Measurements from ENCODE around the gene KCTD12.

Gene KCTD12

GRCh38 chr13:76886005-76886291, 257 bp downstream of the KCTD12 start:
- no peak for DNase-seq

- DNase-seq: peak; percentile 24 to 46
Measured at GRCh38 chr13:76885203-76886004, 801 bp downstream of the KCTD12 start.

GRCh38 chr13:76884907-76885202, 1.4 kb downstream of the KCTD12 start:
- no peak for DNase-seq

- DNase-seq: no peak
Measured at GRCh38 chr13:76884186-76884906, 1.9 kb downstream of the KCTD12 start.

- no peak for DNase-seq
Measured at GRCh38 chr13:76883236-76883635, 3.0 kb downstream of the KCTD12 start.

GRCh38 chr13:76882431-76882830, 3.8 kb downstream of the KCTD12 start:
- DNase-seq: no peak

DNA sequence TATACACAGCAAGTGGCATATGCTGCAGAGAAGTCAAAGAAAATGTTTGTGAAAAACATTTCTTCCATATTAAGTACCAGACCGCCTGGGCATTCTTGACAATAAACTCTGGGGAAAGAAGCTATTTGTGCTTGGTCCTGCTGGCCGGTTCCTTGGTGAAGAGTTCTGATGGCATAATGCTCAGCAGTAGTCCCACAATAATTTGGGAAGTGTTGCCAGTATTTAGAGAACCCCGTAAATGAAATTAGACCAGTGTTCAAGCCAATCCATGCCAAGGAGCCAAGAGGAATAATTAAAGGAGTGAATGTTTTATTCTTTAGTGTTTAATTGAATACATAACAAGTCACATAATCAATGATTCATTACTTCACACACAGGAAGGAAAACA, 6.3 kb downstream of the KCTD12 start:
- DNase-seq: no peak

DNA sequence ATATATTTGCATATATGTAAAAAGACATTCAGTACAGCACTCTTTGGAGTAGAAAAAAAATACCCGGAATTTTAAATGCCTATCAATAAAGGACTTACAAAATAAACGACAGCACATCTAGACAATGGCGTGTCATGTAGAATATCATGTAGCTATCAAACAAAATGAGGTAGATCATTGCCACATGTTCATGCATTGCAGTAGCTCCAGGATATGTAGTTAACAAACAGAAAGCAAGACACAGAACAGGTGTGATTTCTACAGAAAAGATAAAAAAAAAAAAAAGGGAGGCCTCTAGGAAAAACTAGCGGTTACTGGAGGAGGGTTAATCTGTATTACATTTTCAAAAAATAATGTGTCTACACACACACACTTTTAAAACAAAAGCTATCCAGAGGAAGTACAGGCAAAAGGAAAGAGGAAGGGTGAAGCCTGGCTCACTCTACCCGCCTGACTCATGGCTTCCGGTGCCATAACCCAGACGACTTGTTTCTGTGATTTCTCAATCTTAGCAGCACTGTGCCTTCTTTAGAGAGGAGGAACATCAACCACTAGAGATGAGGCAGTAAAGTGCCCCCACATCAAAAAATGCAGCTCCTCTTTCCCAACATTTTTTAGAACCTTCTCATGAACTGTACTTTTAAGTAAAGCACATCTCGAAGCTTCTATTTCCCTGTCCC, 6.9 kb downstream of the KCTD12 start:
- DNase-seq: no peak

DNA sequence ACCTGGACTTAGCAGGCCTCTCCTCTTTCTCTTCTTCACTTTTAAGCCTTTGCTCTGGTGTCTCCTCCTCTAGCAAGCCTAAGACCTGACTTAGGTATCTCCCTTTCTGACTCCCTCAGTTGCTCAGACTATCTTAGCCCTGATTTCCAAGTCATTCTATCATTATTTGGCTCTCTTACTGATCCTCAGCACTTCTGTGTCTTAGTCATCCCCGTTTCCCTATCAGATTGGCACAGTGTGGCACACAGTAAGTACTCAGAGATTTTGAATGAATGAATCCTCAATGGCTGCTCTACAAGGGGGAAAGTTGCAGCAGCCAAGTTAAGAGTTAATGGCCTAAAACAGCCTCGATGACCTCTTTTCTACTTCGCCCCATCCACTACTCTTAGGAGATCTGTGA, 8.2 kb downstream of the KCTD12 start:
- DNase-seq: no peak

- no peak for DNase-seq
Measured at GRCh38 chr13:76875271-76875815, 10.9 kb downstream of the KCTD12 start.

DNA sequence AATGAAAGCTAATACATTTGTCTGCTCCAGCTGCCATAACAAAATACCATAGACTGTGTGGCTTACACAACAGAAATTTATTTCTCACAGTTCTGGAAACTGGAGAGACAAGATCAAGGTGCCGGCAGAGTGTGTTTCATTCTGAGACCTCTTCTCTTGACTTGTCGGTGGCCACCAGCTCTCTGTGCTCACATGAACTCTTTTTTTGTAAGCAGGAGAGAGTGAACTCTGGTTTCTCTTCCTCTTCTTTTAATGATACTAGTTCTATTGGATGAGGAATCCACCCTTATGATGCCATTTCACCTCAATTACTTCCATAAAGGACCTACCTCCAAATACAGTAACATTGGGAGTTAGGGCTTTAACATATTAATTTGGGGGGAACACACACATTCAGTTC, 11.7 kb downstream of the KCTD12 start:
- DNase-seq: no peak

GRCh38 chr13:76873445-76873844, 12.8 kb downstream of the KCTD12 start:
- no peak for DNase-seq

DNA sequence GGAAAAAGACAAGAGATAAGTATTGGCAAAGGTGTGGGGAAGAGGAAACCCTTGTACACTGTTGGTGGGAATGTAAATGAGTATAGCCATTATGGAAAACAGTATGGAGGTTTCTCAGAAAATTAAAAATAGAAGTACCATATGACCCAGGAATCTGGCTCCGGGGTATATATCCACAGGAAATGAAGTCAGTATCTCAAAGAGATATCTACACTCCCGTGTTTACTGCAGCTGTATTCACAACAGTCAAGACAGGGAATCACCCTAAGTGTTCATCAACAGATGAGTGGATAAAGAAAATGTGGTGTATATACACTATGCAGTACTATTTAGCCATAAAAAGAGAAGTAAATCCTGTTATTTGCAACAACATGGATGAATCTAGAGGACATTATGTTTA, 13.5 kb downstream of the KCTD12 start:
- DNase-seq: no peak

DNA sequence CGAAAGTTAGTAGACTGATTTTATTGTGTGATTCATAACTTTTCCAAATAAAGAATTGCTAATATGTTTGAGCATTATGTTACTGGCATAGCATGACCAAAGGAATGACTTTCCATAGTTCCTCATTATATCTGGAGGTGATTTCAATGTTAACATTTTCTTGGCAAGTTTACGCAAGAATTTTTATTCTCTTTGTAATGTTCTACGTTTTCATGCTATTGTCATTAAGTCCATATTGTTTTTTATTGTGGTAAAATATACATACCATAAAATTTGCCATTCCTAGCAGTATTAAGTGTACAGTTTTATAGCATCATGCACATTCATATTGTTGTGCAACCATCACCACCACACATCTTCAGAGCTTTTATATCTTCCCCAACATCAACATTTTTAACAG, 14.8 kb downstream of the KCTD12 start:
- DNase-seq: no peak

- DNase-seq: no peak
Measured at GRCh38 chr13:76868371-76868770, 17.8 kb downstream of the KCTD12 start.

DNA sequence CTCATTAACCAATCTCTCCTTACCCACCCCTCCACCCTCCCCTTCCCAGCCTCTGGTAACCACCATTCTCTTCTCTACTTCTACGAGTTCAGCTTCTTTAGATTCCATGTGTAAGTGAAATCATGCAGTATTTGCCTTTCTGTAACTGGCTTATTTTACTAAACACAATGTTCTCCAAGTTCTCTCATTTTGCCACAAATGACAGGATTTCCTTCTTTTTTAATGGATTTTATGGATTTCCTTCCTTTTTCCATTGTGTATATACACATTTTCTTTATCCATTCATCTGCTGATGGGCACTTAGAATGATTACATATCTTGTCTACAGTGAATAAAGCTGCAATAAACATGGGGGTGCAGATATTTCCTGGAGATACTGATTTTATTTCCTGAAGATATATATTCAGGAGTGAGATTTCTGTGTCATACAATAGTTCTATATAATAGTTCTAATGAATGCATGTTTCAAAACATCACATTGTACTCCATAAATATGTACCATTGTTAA, 20.2 kb downstream of the KCTD12 start:
- no peak for DNase-seq

DNA sequence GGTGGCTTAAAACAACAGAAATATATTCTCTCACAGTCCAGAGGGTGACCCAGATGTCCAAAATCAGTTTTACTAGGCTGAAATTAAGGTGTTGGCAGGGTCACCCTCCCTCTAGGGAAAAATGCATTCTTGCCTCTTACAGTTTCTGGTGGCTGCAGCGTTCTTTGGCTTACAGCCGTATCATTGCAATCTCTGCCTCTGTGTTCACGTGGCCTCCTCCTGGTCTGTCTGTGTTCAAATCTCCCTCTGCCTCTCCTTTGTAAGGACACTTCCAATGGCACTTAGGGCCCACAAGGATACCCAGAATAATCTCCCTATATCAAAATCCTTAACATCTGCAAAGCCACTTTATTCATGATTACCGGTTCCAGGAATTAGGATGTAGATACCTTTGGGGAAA, 21.1 kb downstream of the KCTD12 start:
- DNase-seq: no peak

- DNase-seq: no peak
Measured at GRCh38 chr13:76864259-76864658, 21.9 kb downstream of the KCTD12 start.

DNA sequence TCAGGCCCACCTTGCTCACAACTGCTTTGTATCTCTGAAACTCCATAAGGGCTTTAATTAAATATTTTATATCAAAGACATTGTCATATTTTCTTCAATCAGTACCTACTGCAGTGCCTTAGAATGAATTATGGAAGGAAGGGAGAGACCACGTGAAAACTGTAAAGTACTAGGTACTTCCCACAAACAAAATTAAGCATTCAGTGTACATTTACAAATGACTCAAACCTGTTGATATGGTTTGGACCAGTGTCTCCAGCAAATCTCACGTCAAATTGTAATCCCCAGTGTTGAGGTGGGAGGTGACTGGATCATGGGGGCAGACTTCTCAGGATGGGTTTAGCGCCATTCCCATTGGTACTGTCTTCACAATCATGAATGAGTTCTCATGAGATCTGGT, 23.2 kb downstream of the KCTD12 start:
- no peak for DNase-seq

- no peak for DNase-seq
Measured at GRCh38 chr13:76861859-76862258, 24.3 kb downstream of the KCTD12 start.

GRCh38 chr13:76860706-76861105, 25.5 kb downstream of the KCTD12 start:
- DNase-seq: no peak

DNA sequence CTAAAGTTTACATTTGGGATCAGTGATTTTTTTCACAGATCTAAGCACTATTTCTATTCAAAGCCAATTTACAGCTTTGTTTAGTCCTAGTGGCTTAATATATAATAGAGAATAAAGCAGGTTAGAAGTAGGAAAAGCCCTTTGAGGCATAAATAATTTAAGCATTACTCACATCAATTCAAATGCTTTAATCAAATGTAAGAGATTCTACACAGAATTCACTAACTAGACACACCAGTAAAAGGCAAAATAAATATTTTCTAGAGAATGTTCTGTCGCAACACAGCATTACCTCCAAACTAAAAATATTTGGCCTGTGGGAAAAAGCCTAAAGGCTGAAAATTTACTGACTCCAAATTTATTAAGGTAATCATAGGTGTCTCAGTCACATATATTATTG, 31.3 kb downstream of the KCTD12 start:
- no peak for DNase-seq

GRCh38 chr13:76853921-76854608, 32.1 kb downstream of the KCTD12 start:
- no peak for DNase-seq
